NCI-H748 treated with DMSO at 0.1 percent for 48 hours (cell line): ENCODE results near the gene NOLC1.

Experiments
- DNase-seq: peaks from one replicate; lab custom pipeline; 2025; lab: John Stamatoyannopoulos, UW

The NOLC1 gene

GRCh38 chr10:102151774-102152544, at the start of gene NOLC1:
NOLC1 (plus strand) TSS chr10:102152389; CDS start chr10:102152411, 22 bp downstream.
- peak; percentile 93 for DNase-seq

GRCh38 chr10:102102421-102102820, 49.8 kb upstream of the NOLC1 start:
- DNase-seq, result no peak

GRCh38 chr10:102106998-102107397, 45.2 kb upstream of the NOLC1 start:
- DNase-seq, result no peak

- no peak for DNase-seq
Measured at GRCh38 chr10:102109166-102110116, 42.7 kb upstream of the NOLC1 start.

GRCh38 chr10:102111276-102111675, 40.9 kb upstream of the NOLC1 start:
- no peak for DNase-seq

- no peak for DNase-seq
Measured at GRCh38 chr10:102112210-102112817, 39.9 kb upstream of the NOLC1 start.

GRCh38 chr10:102113261-102113955, 38.8 kb upstream of the NOLC1 start:
- no peak for DNase-seq

GRCh38 chr10:102113956-102114857, 38.0 kb upstream of the NOLC1 start:
- DNase-seq, result no peak

GRCh38 chr10:102114861-102115618, 37.1 kb upstream of the NOLC1 start:
- peak; percentile 27 for DNase-seq

- DNase-seq, result no peak
Measured at GRCh38 chr10:102115775-102116174, 36.4 kb upstream of the NOLC1 start.

- DNase-seq, result no peak
Measured at GRCh38 chr10:102116656-102117055, 35.5 kb upstream of the NOLC1 start.

GRCh38 chr10:102117391-102118159, 34.6 kb upstream of the NOLC1 start:
- no peak for DNase-seq

GRCh38 chr10:102118867-102119266, 33.3 kb upstream of the NOLC1 start:
- DNase-seq, result no peak

GRCh38 chr10:102119417-102120141, 32.6 kb upstream of the NOLC1 start:
- DNase-seq, result no peak

GRCh38 chr10:102120142-102120990, 31.8 kb upstream of the NOLC1 start, which contains the start of gene LDB1:
LDB1 (minus strand) TSS chr10:102120368; CDS start chr10:102120110, 258 bp downstream.
- peak; percentile 62 for DNase-seq

- no peak for DNase-seq
Measured at GRCh38 chr10:102120991-102121738, 31.0 kb upstream of the NOLC1 start.
